A375 (cell line): ENCODE measurements around the gene PSME3. TPM values are rescaled to one million over a fixed set of nuclear protein-coding genes. Genes with fewer than 3 reads are reported as not detected.

Experiments
- small RNA-seq: library from RNA; depleted of rRNA; stranded (forward); fragments of <200 nt; gene quantifications from one replicate; pipeline ENCODE3, GENCODE V24; 2014
- total RNA-seq: library from RNA; depleted of rRNA; stranded (reverse); fragments of >200 nt; shearing (Covaris generic); gene quantifications from 2 replicates; pipeline ENCODE4 v1.2.3, GENCODE V29; 2014; rRNA removed

The PSME3 gene, protein sequence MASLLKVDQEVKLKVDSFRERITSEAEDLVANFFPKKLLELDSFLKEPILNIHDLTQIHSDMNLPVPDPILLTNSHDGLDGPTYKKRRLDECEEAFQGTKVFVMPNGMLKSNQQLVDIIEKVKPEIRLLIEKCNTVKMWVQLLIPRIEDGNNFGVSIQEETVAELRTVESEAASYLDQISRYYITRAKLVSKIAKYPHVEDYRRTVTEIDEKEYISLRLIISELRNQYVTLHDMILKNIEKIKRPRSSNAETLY
- 139 and 155 TPM in 2 replicates for total RNA-seq

DNA sequence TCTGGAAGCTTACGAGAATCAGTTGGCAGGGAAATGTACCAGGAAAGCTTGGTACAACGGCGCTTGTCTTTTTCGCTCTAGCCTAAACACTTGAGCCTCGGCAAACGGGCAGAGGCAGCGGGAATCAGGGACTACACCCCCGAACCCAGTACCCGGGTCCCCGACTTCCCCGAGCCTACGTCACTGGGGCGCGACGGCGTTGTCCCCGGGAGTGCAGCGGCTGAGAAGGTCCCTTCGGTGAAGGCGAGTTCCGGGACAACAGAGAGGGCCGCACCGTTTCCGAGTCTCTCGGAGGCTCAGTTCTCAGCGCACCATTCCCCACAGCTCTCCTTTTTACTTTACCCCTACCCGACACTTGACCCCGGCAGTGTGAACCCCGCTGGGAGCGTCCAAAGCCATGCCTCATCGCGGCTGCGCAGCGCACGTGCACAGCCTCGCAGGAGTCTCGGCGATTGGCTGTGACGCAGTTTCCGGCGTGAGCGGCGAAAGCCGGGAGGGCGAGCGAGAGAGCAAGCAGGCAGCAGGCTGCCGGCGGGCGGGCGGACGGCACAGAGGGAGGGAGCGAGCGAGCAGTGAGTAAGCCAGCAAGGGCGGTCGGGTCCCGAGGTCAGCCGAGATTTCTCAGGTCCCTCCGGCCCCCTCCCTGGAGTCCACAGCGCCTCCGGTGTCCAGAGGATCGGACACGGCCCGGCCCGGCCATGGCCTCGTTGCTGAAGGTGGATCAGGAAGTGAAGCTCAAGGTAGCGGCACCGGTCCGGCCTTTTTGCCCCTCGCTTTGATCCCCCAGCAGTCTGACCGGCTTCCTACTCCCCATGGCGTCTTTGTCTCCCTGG lies at the start of gene PSME3:
PSME3 (plus strand) TSS at position 464 of the 833 bp plus-strand sequence; CDS start at position 699, 235 bp downstream.

DNA sequence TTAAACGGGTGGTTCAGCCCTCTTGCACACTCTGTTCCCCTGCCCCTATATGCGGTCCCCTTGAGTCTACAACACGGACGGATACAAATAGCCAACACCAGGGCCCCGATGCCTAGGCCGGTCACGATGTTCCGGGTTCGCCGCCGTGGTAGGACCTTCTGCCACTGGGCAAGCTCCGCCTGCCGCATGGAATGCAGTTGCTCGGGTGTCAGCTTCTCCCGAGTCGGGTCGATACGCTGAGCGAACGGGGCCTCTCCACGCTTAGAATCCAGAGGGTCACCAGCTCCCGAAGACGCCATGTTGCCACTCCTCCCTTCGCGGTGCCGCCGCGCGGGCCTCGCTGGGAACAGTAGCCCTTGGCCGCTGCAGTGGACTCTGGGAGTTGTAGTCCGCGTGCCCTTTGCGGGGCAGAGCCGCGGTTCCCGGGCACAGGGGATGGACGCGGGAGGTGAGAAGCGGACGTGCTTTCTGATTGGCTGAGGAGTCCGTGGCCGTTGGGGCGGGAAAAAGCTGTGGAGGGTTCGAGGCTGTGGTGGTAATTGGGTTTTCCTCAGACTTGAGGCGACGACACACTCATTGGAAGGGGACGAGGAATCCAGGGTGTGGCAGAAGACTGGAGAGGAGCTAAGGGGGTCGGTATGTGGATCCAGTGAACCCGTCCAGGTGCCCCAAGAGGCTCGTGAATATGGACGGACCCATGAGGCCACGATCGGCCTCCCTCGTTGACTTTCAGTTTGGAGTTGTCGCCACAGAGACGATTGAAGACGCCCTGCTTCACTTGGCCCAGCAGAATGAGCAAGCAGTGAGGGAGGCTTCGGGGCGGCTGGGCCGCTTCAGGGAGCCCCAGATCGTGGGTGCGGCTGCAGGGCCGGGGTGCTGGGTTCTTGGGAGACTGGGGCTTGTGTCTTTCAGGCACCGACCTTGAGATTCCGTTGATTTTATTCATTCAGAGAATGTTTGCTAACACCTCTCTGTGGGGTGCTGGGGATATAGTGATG lies 34.5 kb upstream of the PSME3 start, which contains the start of the genes CNTD1 and COA3:
CNTD1 (plus strand) TSS at position 479 of the 998 bp plus-strand sequence; CDS start at position 686, 207 bp downstream.
COA3 (minus strand) TSS at position 322 of the 998 bp plus-strand sequence; CDS start at position 299, 23 bp downstream.

DNA sequence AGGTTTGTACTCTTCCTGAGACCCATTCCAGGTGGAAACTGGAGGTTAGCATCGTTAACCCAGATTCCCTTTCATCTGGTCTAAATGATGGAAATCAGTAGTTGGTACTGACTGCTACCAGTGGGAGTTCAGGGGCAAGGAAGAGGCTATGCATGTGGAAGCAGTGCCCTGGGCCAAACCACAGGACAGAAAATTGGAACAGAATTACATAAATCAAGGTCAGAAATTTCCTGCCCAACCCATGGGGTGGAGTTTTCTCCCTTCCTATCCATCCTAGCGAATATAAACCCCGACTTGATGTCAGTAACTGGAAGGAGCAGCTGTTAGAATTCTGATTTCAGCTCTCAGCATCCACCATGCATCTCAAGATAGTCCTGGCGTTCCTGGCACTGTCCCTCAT lies 11.1 kb downstream of the PSME3 start, which contains the start of gene AOC2:
AOC2 (plus strand) TSS at position 310 of the 400 bp plus-strand sequence; CDS start at position 357, 47 bp downstream.

DNA sequence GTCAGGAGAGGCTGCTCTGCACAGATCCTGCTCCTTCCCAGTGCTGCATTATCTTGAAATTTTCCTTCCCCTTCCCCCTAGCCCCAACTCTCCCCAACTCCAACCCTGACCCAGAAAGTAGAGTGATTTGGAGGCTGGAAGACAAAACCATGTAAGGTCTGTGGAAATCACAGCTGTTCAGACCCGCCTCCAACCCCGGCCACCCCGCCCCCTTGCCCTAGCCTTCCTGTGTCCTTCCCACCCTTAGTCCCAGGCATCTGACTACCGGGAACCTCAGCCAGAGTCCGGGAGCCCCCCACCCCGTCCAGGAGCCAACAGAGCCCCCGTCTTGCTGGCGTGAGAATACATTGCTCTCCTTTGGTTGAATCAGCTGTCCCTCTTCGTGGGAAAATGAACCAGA lies 17.8 kb downstream of the PSME3 start, which contains the start of gene AOC3:
AOC3 (plus strand) TSS at position 246 of the 400 bp plus-strand sequence; CDS start at position 391, 145 bp downstream.

Small RNAs within 50 kb of the gene (small RNA-seq; reads per million reads assigned to genes)
- not detected for gene MIR6781
- gene RNU6-287P = not detected

Other genes starting within 250 kb of the PSME3 start
- 23.0 and 23.5 TPM in 2 replicates for gene RETREG3, start 224.0 kb upstream of the PSME3 start, total RNA-seq
- 112 and 124 TPM in 2 replicates for gene TUBG1, start 223.7 kb upstream of the PSME3 start, total RNA-seq
- gene TUBG2, start 174.1 kb upstream of the PSME3 start, total RNA-seq = 14.8 and 15.7 TPM in 2 replicates
- 20.7 and 31.9 TPM in 2 replicates for gene PLEKHH3, start 156.4 kb upstream of the PSME3 start, total RNA-seq
- 0.72 and 1.4 TPM in 2 replicates for gene CCR10, start 151.6 kb upstream of the PSME3 start, total RNA-seq
- gene CNTNAP1, start 150.9 kb upstream of the PSME3 start, total RNA-seq = 15.5 and 15.7 TPM in 2 replicates
- gene EZH1, start 88.4 kb upstream of the PSME3 start, total RNA-seq = 22.5 and 31.1 TPM in 2 replicates
- gene RAMP2, start 72.2 kb upstream of the PSME3 start, total RNA-seq = not detected in 2 replicates
- 121 and 134 TPM in 2 replicates for gene VPS25, start 59.9 kb upstream of the PSME3 start, total RNA-seq
- gene WNK4, start 52.8 kb upstream of the PSME3 start, total RNA-seq = 16.1 and 27.3 TPM in 2 replicates
- 67.6 and 71.2 TPM in 2 replicates for gene COA3, start 34.7 kb upstream of the PSME3 start, total RNA-seq
- 0.34 TPM in 1 of 2 replicates, not detected in the other for gene CNTD1, start 34.5 kb upstream of the PSME3 start, total RNA-seq
- gene BECN1, start 9.1 kb upstream of the PSME3 start, total RNA-seq = 151 and 165 TPM in 2 replicates
- 1.1 and 1.5 TPM in 2 replicates for gene AOC2, start 11.2 kb downstream of the PSME3 start, total RNA-seq
- gene AOC3, start 17.8 kb downstream of the PSME3 start, total RNA-seq = 0.13 and 0.30 TPM in 2 replicates
- gene G6PC1, start 67.4 kb downstream of the PSME3 start, total RNA-seq = not detected in 2 replicates
- gene AARSD1, start 131.1 kb downstream of the PSME3 start, total RNA-seq = 47.4 and 55.4 TPM in 2 replicates
- gene PTGES3L, start 146.7 kb downstream of the PSME3 start, total RNA-seq = 0.30 and 0.69 TPM in 2 replicates
- 13.0 and 14.3 TPM in 2 replicates for gene RUNDC1, start 147.2 kb downstream of the PSME3 start, total RNA-seq
- gene RPL27, start 165.0 kb downstream of the PSME3 start, total RNA-seq = 1,972 and 1,977 TPM in 2 replicates
- 59.1 and 62.8 TPM in 2 replicates for gene IFI35, start 173.4 kb downstream of the PSME3 start, total RNA-seq
- gene VAT1, start 189.0 kb downstream of the PSME3 start, total RNA-seq = 93.3 and 111 TPM in 2 replicates
- 0.21 TPM in 1 of 2 replicates, not detected in the other for gene RND2, start 191.8 kb downstream of the PSME3 start, total RNA-seq